ENCODE data around the gene TEX101. TPM values are rescaled to one million over a fixed set of nuclear protein-coding genes. Genes with fewer than 3 reads are reported as not detected.
"Not testable (repeated sequence)": the region's sequence is repeated elsewhere in the genome, so short reads cannot be mapped to it uniquely, and the experiment has no call there.

The TEX101 gene
- not detected in 2 replicates for total RNA-seq

- DNase-seq, result no peak
Observed at GRCh38 chr19:43414554-43414953, at the start of gene TEX101. TEX101 (plus strand) TSS chr19:43414890; CDS start chr19:43415920, 1,030 bp downstream.

GRCh38 chr19:43365677-43366076, 49.0 kb upstream of the TEX101 start:
- not testable (repeated sequence) for DNase-seq

- DNase-seq, result no peak
Observed at GRCh38 chr19:43367822-43368221, 46.9 kb upstream of the TEX101 start.

GRCh38 chr19:43368897-43369296, 45.8 kb upstream of the TEX101 start:
- DNase-seq, result not testable (repeated sequence)

GRCh38 chr19:43371909-43372308, 42.8 kb upstream of the TEX101 start:
- no peak for DNase-seq

- DNase-seq, result peak; percentile 6
Observed at GRCh38 chr19:43372462-43372861, 42.2 kb upstream of the TEX101 start.

GRCh38 chr19:43377624-43378023, 37.1 kb upstream of the TEX101 start:
- DNase-seq, result not testable (repeated sequence)

GRCh38 chr19:43380008-43380407, 34.7 kb upstream of the TEX101 start:
- no peak for DNase-seq

- no peak for DNase-seq
Observed at GRCh38 chr19:43380771-43381386, 33.8 kb upstream of the TEX101 start.

GRCh38 chr19:43382586-43383216, 32.0 kb upstream of the TEX101 start:
- DNase-seq, result peak; percentile 35

- not testable (repeated sequence) for DNase-seq
Observed at GRCh38 chr19:43383254-43383653, 31.4 kb upstream of the TEX101 start.

- DNase-seq, result not testable (repeated sequence)
Observed at GRCh38 chr19:43383759-43384158, 30.9 kb upstream of the TEX101 start.

- not testable (repeated sequence) for DNase-seq
Observed at GRCh38 chr19:43390903-43391551, 23.7 kb upstream of the TEX101 start.

GRCh38 chr19:43391552-43391935, 23.1 kb upstream of the TEX101 start:
- DNase-seq, result not testable (repeated sequence)

- not testable (repeated sequence) for DNase-seq
Observed at GRCh38 chr19:43393501-43393900, 21.2 kb upstream of the TEX101 start.

- no peak for DNase-seq
Observed at GRCh38 chr19:43395561-43395960, 19.1 kb upstream of the TEX101 start.

- no peak for DNase-seq
Observed at GRCh38 chr19:43406297-43406696, 8.4 kb upstream of the TEX101 start.

- no peak for DNase-seq
Observed at GRCh38 chr19:43407416-43408005, 7.2 kb upstream of the TEX101 start.

GRCh38 chr19:43408043-43408442, 6.6 kb upstream of the TEX101 start:
- DNase-seq, result no peak

- no peak for DNase-seq
Observed at GRCh38 chr19:43409415-43409814, 5.3 kb upstream of the TEX101 start.

GRCh38 chr19:43412441-43412840, 2.2 kb upstream of the TEX101 start:
- DNase-seq, result no peak

GRCh38 chr19:43416951-43417623, 2.4 kb downstream of the TEX101 start:
- no peak for DNase-seq

- no peak for DNase-seq
Observed at GRCh38 chr19:43420954-43421353, 6.3 kb downstream of the TEX101 start.

Data from dermis blood vessel endothelial cell (primary cell).